Raji (cell line): ENCODE results near the gene SH2B2.

ENCODE experiments used
- POLR2A ChIP-seq: IDR thresholded peaks from 2 replicates; pipeline ENCODE4 v1.6.1; 2011; ENCODE audit warnings: low read depth, low read length, control low read depth; ENCODE audit not compliant: insufficient read depth

The SH2B2 gene

DNA sequence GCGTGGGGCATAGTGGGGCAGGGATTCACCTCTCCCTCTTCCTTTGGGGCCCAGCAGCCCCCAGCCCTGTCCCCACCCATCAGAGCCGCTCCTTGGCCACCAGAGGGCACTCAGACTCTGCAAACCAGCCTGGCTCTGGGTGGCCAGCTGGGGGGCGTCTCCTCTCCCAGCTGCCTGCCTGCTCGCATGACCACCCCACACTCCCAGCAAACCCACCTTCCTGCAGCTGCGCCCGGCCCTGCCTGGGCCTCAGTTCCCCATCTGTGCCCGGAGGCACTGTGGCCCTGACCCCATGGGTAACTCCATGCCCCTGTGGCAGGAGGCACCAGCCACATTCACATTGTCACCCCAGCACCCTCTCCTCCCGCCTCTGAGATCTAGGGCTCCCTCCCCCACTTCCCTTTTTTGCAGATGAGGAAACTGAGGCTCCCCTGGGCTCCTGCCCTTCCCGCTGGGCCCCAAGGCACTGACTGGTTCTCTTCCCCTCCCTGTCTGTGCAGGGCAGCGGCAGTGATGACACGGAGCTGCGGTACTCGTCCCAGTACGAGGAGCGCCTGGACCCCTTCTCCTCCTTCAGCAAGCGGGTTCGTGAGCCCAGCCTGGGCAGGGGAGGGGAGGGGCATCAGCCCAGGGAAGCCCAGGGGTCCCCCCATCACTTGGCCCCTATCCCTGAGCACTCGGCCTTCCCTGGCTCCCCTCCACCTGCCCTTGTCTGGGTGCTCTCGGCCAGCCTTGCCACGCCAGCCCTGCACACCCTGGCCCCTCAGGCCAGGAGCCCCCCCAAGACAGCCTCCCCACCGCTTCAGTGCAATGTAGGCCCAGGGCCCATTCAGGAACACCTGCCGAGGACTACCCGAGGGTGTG, 6.9 kb upstream of the SH2B2 start:
- TF ChIP-seq POLR2A, result peak; percentile 27; the same call in 1 of the 2 replicates

GRCh38 chr7:102280521-102280920, 6.1 kb upstream of the SH2B2 start:
- TF ChIP-seq POLR2A, result no peak

GRCh38 chr7:102281785-102282184, 4.9 kb upstream of the SH2B2 start:
- TF ChIP-seq POLR2A, result no peak

DNA sequence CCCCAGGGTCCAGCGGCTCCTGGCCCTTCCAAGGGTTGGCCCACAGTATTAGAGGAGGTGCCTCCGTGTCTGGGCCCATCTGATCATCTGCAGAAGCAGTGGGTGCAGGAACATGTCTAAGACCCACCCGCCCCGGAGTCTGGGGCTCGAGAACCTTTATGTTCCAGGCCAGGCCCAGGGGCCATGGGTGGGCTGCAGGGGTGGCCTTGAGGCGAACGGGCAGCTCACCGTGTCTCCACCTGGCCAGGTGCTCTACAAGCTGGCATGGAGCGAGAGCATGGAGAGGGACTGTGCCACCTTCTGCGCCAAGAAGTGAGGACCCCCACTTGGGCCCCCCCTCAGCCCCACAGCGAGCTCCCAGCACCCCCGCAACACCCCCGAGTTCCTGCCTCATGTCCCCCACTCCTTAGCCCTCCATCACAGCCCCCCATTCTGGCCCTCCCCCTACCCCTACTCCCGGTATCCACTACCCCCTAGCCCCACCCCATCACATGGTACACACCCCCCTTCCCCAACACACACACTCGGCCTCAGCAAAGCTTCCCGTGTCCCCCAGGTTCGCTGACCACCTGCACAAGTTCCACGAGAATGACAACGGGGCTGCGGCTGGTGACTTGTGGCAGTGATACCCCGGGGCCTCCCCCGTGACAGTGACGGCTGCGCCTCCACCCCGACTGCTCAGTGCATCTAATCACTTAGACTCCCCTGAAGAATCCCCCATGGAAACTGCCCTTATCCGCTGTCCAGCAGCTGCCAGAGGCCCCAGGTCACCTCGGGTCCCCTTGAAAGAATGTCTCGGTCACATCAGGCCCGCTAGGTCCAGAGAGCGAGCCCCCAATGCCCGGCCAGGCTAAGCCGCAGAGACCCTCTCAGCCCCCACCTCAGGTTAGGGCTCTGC, 4.0 kb upstream of the SH2B2 start:
- TF ChIP-seq POLR2A, result no peak

DNA sequence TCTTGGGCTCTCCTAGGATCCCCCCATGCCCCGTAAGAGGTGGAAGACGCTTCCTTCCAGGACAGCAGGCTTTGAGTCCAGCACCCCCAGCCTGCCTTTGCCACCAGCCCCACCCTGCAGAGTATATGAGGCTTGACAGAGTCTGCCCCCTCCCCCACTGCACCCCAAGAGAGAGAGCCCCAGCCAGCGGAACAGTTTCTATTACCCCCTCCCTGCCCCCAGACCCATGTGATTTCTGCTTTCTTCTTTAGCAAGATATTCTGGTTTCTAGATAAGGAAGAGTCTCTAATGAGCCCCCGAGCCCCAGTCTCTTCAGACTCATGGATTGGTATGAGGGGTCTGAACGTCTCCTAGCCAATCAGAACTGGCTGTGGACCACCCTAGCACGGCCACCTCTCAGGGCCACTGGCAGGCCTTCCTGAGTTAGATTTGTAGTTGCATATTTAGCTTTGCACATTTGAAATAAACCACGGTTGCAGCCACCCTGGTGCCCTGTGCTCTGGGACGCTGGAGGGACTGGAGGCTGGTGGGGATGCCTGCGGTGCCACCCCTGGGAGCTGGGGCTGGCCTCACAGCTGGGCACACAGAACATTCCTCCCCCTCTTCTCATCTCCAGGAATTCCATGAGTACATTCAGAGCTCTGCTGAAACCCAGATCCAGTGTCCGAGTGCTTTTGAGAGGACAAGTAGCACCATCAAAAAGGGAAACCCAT, 3.0 kb upstream of the SH2B2 start:
- no peak for TF ChIP-seq POLR2A

- TF ChIP-seq POLR2A, result no peak
Observed at GRCh38 chr7:102284399-102284798, 2.3 kb upstream of the SH2B2 start.

DNA sequence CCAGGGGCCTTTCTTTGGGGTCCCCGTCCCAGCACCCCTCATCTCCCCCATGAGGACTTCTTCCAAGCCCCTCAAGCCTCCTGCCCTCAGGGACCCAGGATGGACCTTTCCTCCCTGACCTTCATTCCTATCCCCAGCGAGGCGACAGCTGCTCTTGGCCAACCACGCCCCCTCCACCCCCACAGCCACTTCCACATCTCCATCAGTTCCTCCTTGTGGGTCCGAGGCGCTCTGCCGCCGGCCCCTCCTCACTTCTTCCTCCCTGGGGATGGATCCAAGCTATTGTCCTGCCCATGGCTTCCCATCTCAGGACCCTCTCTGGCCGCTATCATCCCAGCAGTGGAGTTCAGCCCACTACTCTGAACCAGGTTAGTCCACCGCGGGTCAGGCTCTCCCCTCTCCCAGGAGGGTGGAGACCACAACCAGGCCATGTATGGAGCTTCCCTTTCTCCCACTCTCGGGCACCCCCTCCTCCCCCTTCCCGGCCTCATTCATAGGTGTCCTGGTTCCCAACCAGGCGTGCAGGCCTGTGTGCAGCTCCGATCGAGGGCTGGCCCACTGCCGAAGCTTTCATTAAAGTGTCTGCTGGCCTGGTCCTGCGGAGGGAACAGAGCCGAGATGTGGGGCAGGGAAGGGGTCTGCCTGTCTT, 1.7 kb upstream of the SH2B2 start:
- TF ChIP-seq POLR2A, result no peak

DNA sequence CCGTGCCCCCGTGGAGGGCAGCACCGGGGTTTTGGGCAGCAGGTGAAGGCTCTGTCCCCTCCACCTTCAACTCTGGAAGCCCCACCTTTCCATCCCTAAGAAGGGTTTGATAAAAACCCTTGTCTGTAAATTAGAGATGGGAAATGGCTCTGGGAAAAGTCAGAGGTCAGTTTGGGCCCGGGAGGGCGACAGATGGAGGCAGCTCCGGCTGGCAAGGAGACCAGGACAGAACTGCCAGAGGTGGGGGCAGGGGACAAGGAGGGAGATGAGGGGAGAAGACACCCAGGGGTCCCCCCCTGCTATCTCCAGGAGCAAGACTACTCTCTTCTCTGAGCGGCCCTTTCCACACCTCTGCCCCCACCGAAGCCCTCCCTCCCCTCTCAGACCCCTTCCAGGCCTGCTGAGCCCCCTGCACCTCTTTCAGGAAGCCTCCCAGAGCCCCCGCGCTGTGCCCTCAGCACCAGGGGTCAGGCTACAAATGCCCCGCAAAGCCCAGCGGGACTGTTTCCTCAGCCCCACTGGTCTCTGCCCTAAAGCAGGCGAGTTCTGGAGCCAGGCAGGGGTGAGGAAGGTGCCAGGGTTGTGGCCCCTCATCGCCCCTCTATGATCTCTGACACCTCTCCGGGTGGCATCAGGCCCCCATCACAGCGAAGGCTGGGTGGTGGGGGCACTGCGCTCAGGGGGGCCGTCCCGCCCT, 980 bp upstream of the SH2B2 start:
- no peak for TF ChIP-seq POLR2A

- peak; percentile 60 for TF ChIP-seq POLR2A
Observed at GRCh38 chr7:102287111-102287980, 678 bp downstream of the SH2B2 start.

GRCh38 chr7:102287981-102288278, 1.3 kb downstream of the SH2B2 start:
- TF ChIP-seq POLR2A, result no peak

DNA sequence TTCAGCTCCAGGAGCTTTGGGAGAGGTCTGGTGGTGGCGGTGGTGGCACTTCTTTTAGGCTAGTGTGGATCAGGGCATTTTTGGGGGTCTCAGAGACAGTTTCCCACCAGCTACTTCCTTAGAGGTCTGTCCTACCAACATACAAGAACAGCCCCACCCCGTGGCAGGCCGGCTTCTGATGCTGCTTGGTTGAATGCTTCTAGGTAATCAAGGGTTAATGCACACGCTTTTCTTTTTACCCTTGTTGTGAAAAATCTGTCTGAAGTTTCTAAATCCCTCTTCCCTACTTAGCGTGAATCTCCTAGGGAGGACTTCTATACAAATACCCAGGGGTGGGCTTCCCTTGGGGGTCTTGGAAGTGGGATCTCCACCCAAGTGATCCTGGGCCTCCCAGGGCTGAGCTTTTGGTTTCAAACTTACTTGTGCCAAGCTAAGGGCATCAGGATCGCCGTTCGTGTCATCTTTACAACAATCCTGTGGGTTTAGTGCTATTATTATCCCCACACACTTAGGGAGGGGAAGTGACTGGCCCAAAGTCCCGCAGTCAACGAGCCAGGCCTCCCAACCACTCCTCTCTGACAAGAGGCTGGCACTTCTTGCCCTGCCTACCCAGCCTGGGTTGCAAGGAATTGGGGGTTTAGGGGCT, 1.7 kb downstream of the SH2B2 start:
- TF ChIP-seq POLR2A, result no peak

- peak; percentile 67; the same call in 1 of the 2 replicates for TF ChIP-seq POLR2A
Observed at GRCh38 chr7:102289057-102289456, 2.4 kb downstream of the SH2B2 start.
